ENCODE results near the gene KCTD3. TPM values are rescaled to one million over a fixed set of nuclear protein-coding genes. Genes with fewer than 3 reads are reported as not detected.

KCTD3 gene
- total and polyA plus RNA-seq, 2 of the 13 experiments (the other 11 are each of a cell fraction or from before 2014, with no cell fraction given): 49.8 to 68.1 TPM

- no peak for TF ChIP-seq MAZ (IDR thresholded peaks at IDR 0.05; ENCODE audit: borderline replicate concordance, low read depth, low read length)
- TF ChIP-seq MAZ (CRISPR knock-in tag; IDR thresholded peaks at IDR 0.05; ENCODE audit: low read depth): no peak
- no peak for TF ChIP-seq GTF2F1 (IDR thresholded peaks at IDR 0.05; ENCODE audit: low read length)
- TF ChIP-seq HMGXB4 (CRISPR knock-in tag; IDR thresholded peaks at IDR 0.05; ENCODE audit: borderline replicate concordance in 1 of 2, low read depth in 1 of 2): 0 out of 4 replicates have a peak, but pooled peaks of 1 of the 2 experiments have one; percentile 20
- TF ChIP-seq KIAA2018 (CRISPR knock-in tag; IDR thresholded peaks at IDR 0.05; ENCODE audit: borderline replicate concordance): no peak
- TF ChIP-seq PBX2 (CRISPR knock-in tag; IDR thresholded peaks at IDR 0.05): 0 out of 2 replicates have a peak, but pooled peaks have one; percentile 13
- no peak; the same call in 1 of the 2 replicates for TF ChIP-seq TFAP4 (IDR thresholded peaks at IDR 0.05; ENCODE audit: borderline replicate concordance, low read depth)
- 0 out of 2 replicates have a peak, but pooled peaks have one; percentile 19 for TF ChIP-seq FOXJ3 (CRISPR knock-in tag; IDR thresholded peaks at IDR 0.05; ENCODE audit: borderline replicate concordance)
- TF ChIP-seq ELF3 (CRISPR knock-in tag; IDR thresholded peaks at IDR 0.05): no peak
- no peak for TF ChIP-seq ZSCAN9 (CRISPR knock-in tag; IDR thresholded peaks at IDR 0.05; ENCODE audit: borderline replicate concordance)
- no peak for TF ChIP-seq ETV5 (CRISPR knock-in tag; IDR thresholded peaks at IDR 0.05; ENCODE audit: borderline replicate concordance)
- no peak for TF ChIP-seq ZNF674 (CRISPR knock-in tag; IDR thresholded peaks at IDR 0.05; ENCODE audit: low read depth)
- TF ChIP-seq ZNF564 (CRISPR knock-in tag; IDR thresholded peaks at IDR 0.05): no peak
- TF ChIP-seq HOXA5 (CRISPR knock-in tag; IDR thresholded peaks at IDR 0.05): no peak
- TF ChIP-seq ZBTB7B (CRISPR knock-in tag; IDR thresholded peaks at IDR 0.05): no peak
- no peak for TF ChIP-seq NFATC3 (CRISPR knock-in tag; IDR thresholded peaks at IDR 0.05)
These were observed 69.3 kb downstream of the KCTD3 start (continued) for GRCh38 chr1:215636258-215636965.

Data from HepG2 (cell line).